H1 (cell line): ENCODE data around the gene TMEM40. TPM values are rescaled to one million over a fixed set of nuclear protein-coding genes. Genes with fewer than 3 reads are reported as not detected.

ENCODE experiments used
- CTCF ChIA-PET: fragments of 300-600 bp; sonication (Branson Sonifier 250); formaldehyde crosslinking; loops from one replicate; lab custom pipeline; 2021; ENCODE audit not compliant: partially characterized antibody; lab: Charles Lee
- POLR2A ChIA-PET: fragments of 300-600 bp; sonication (Branson Sonifier 250); formaldehyde crosslinking; loops from one replicate; lab custom pipeline; 2021; ENCODE audit warnings: inconsistent platforms; ENCODE audit not compliant: partially characterized antibody; lab: Charles Lee
- DNase-seq, 2 experiments: peaks; one replicate each; pipeline versions ENCODE4 v3.0.0 to v3.0.0-alpha.2; 2010 to 2022; ENCODE audit warnings: low spot score in 2 of 2, low read depth in 1 of 2, mixed read lengths in 1 of 2
- FAIRE-seq: peaks from 2 replicates; lab custom pipeline; 2011; peaks lifted over from hg19 to GRCh38; lab: Jason Lieb, UNC
- H2AFZ ChIP-seq: 2 replicates; pipeline ENCODE4 v1.8.1; 2012; ENCODE audit warnings: low read length, inconsistent platforms
- H2AK5ac ChIP-seq: 2 replicates; pipeline ENCODE4 v1.6.1; 2013; ENCODE audit warnings: low read depth, low read length
- H2BK120ac ChIP-seq: replicated peaks from 2 replicates; pipeline ENCODE3; 2013; ENCODE audit warnings: low read depth, low read length, inconsistent platforms
- H2BK12ac ChIP-seq: 2 replicates; pipeline ENCODE4 v1.6.1; 2013; ENCODE audit warnings: low read depth, low read length
- H2BK15ac ChIP-seq: 2 replicates; pipeline ENCODE4 v1.6.1; 2013; ENCODE audit warnings: low read length
- H2BK20ac ChIP-seq: 2 replicates; pipeline ENCODE4 v1.6.1; 2013; ENCODE audit warnings: low read length
- H2BK5ac ChIP-seq: 2 replicates; pipeline ENCODE4 v1.6.1; 2013; ENCODE audit warnings: low read depth, low read length
- H3K14ac ChIP-seq: 2 replicates; pipeline ENCODE4 v1.6.1; 2013; ENCODE audit warnings: inconsistent platforms; ENCODE audit not compliant: insufficient read length
- H3K18ac ChIP-seq: 2 replicates; pipeline ENCODE4 v1.6.1; 2013; ENCODE audit warnings: low read length; ENCODE audit errors: extremely low read depth
- H3K23ac ChIP-seq: 2 replicates; pipeline ENCODE4 v1.6.1; 2013; ENCODE audit warnings: inconsistent platforms; ENCODE audit not compliant: insufficient read length
- H3K23me2 ChIP-seq: 2 replicates; pipeline ENCODE4 v1.6.1; 2013; ENCODE audit warnings: low read depth, low read length
- H3K27ac ChIP-seq: 2 replicates; pipeline ENCODE4 v1.6.1; 2011; ENCODE audit warnings: low read depth, low read length, inconsistent platforms
- H3K27me3 ChIP-seq, 4 experiments: replicated peaks in 1 of 4; 1 replicate in 1 of 4; 2 replicates in 3 of 4; pipeline versions ENCODE4 v1.6.1 to v1.8.1; 2011 to 2013; ENCODE audit warnings: low read length in 3 of 4, mild to moderate bottlenecking in 3 of 4, inconsistent platforms in 2 of 4, mixed read lengths in 2 of 4, moderate library complexity in 1 of 4; ENCODE audit not compliant: control insufficient read depth in 3 of 4, insufficient read depth in 3 of 4; ENCODE audit errors: extremely low read depth in 1 of 4
- H3K36me3 ChIP-seq, 4 experiments: 2 replicates each; pipeline versions ENCODE4 v1.6.1 to v1.8.1; 2011 to 2013; ENCODE audit warnings: mild to moderate bottlenecking in 4 of 4, low read length in 3 of 4, moderate library complexity in 2 of 4, control low read depth in 1 of 4, inconsistent platforms in 1 of 4; ENCODE audit not compliant: insufficient read depth in 4 of 4, control insufficient read depth in 2 of 4
- H3K4ac ChIP-seq: replicated peaks from 2 replicates; pipeline ENCODE3; 2013; ENCODE audit warnings: low read length, low read depth, mixed read lengths, inconsistent platforms; ENCODE audit not compliant: insufficient read length
- H3K4me1 ChIP-seq, 4 experiments: replicated peaks in 1 of 4; 1 replicate in 1 of 4; 2 replicates in 3 of 4; pipeline versions ENCODE4 v1.6.1 to v1.8.1; 2011 to 2013; ENCODE audit warnings: low read length in 3 of 4, inconsistent platforms in 2 of 4, mixed read lengths in 1 of 4; ENCODE audit not compliant: insufficient read depth in 4 of 4, control insufficient read depth in 3 of 4
- H3K4me2 ChIP-seq, 2 experiments: 2 replicates each; pipeline versions ENCODE4 v1.6.1 to v1.8.1; 2011 to 2013; ENCODE audit warnings: low read depth in 2 of 2, low read length in 2 of 2, control low read depth in 1 of 2, inconsistent platforms in 1 of 2, mild to moderate bottlenecking in 1 of 2; ENCODE audit not compliant: insufficient read depth in 1 of 2
- H3K4me3 ChIP-seq, 4 experiments: fragments of 200-600, 300-600 bp in 1 of 4; sonication (generic), shearing (Covaris generic), sonication (Bioruptor Twin) in 1 of 4; 2 replicates each; pipeline versions ENCODE4 v1.5.1 to v1.8.1; 2011 to 2016; ENCODE audit warnings: low read length in 4 of 4, low read depth in 3 of 4, control low read depth in 2 of 4, inconsistent platforms in 2 of 4, mild to moderate bottlenecking in 2 of 4, mixed read lengths in 1 of 4, moderate library complexity in 1 of 4; ENCODE audit not compliant: insufficient read depth in 2 of 4; ENCODE audit errors: extremely low read depth in 1 of 4
- H3K56ac ChIP-seq: replicated peaks from 2 replicates; pipeline ENCODE3; 2013; ENCODE audit warnings: low read depth, mild to moderate bottlenecking, mixed read lengths, low read length, inconsistent platforms; ENCODE audit not compliant: insufficient read length
- H3K79me1 ChIP-seq: 2 replicates; pipeline ENCODE4 v1.6.1; 2013; ENCODE audit warnings: low read depth, low read length, control low read depth
- H3K79me2 ChIP-seq, 2 experiments: 2 replicates each; pipeline versions ENCODE4 v1.6.1 to v1.8.1; 2012 to 2013; ENCODE audit warnings: low read length in 2 of 2, mild to moderate bottlenecking in 2 of 2, inconsistent platforms in 1 of 2; ENCODE audit not compliant: insufficient read depth in 2 of 2, control insufficient read depth in 1 of 2
- H3K9ac ChIP-seq, 4 experiments: replicated peaks in 1 of 4; 1 replicate in 1 of 4; 2 replicates in 3 of 4; pipeline versions ENCODE4 v1.6.1 to v1.8.1; 2011 to 2013; ENCODE audit warnings: low read depth in 3 of 4, low read length in 3 of 4, control low read depth in 2 of 4, mild to moderate bottlenecking in 2 of 4, moderate library complexity in 2 of 4, inconsistent platforms in 1 of 4; ENCODE audit errors: extremely low read depth in 1 of 4
- H3K9me3 ChIP-seq, 2 experiments: 2 replicates each; pipeline versions ENCODE4 v1.6.1 to v1.8.1; 2012 to 2013; ENCODE audit warnings: mild to moderate bottlenecking in 2 of 2, moderate library complexity in 2 of 2, control low read depth in 1 of 2, inconsistent platforms in 1 of 2, low read depth in 1 of 2, low read length in 1 of 2, mixed read lengths in 1 of 2; ENCODE audit not compliant: insufficient read depth in 2 of 2
- H4K20me1 ChIP-seq, 2 experiments: replicated peaks in 1 of 2; 2 replicates each; pipeline versions ENCODE3 to v1.8.1; 2011 to 2013; ENCODE audit warnings: inconsistent platforms in 2 of 2, low read length in 2 of 2, mild to moderate bottlenecking in 1 of 2; ENCODE audit not compliant: insufficient read depth in 2 of 2, control insufficient read depth in 1 of 2
- H4K5ac ChIP-seq: 2 replicates; pipeline ENCODE4 v1.6.1; 2013; ENCODE audit warnings: low read length, low read depth, mixed read lengths, inconsistent platforms; ENCODE audit not compliant: insufficient read length
- H4K8ac ChIP-seq: 2 replicates; pipeline ENCODE4 v1.8.0; 2013; ENCODE audit warnings: mild to moderate bottlenecking, moderate library complexity, low read length, inconsistent platforms; ENCODE audit not compliant: insufficient read depth; ENCODE audit errors: extremely low read depth
- H4K91ac ChIP-seq: replicated peaks from 2 replicates; pipeline ENCODE3; 2013; ENCODE audit warnings: low read length, mixed read lengths, inconsistent platforms; ENCODE audit not compliant: insufficient read length
- KDM1A ChIP-seq: fragments of 200-600, 300-600 bp; sonication (generic); IDR thresholded peaks from 2 replicates; pipeline ENCODE4 v1.7.1; 2016; ENCODE audit warnings: mild to moderate bottlenecking, low read length, borderline replicate concordance
- MAFK ChIP-seq: IDR thresholded peaks from 2 replicates; pipeline ENCODE4 v1.6.1; 2012; ENCODE audit warnings: low read depth, mild to moderate bottlenecking, improper control_type of control experiment, low read length
- WGBS, 2 experiments: shearing (Covaris generic) in 1 of 2; methylation state at CpG; one replicate each; pipeline versions ENCODE4 v1.1.6 to v1.1.7; 2013 to 2015; ENCODE audit warnings: low lambda C conversion rate in 2 of 2, mixed read lengths in 2 of 2, inconsistent platforms in 1 of 2, low coverage in 1 of 2, missing lambda C conversion rate in 1 of 2; ENCODE audit not compliant: insufficient replicate concordance in 2 of 2, insufficient coverage in 1 of 2, insufficient read length in 1 of 2; ENCODE audit errors: extremely low coverage in 1 of 2, missing lambda C conversion rate in 1 of 2; 5-methylcytosine and 5-hydroxymethylcytosine counted together
- polyA plus RNA-seq, 7 experiments: library from polyadenylated mRNA; depleted of rRNA in 3 of 7; stranded (reverse) in 5 of 7; unstranded in 2 of 7; fragments of >200 nt in 5 of 7; fragments of 200-250 nt in 2 of 7; gene quantifications; 1 replicate in 5 of 7; 2 replicates in 1 of 7; 4 replicates in 1 of 7; pipeline versions ENCODE4 v1.2.1 to v1.2.3, GENCODE V29; 2011 to 2013; ENCODE audit warnings: missing spikeins in 2 of 7, mixed read lengths in 2 of 7
- total RNA-seq: library from RNA; stranded (reverse); fragmentation: NEBNext Ultra II Directional; extraction: Animal tissue kit (Norgen Biotek cat#: 25700); gene quantifications from 2 replicates; pipeline ENCODE4 v1.2.1, GENCODE V29; 2021

TMEM40 gene
- total and polyA plus RNA-seq, 2 of the 8 experiments (the other 6 are each of a cell fraction or from before 2014, with no cell fraction given) = 0.18 TPM; not detected in 1

- Histone ChIP-seq H2BK20ac (no peak overlapping the region), H2BK12ac (no peak overlapping the region), H3K9me3 (no peaks in the 10 kb centered on the region), H3K79me2 (no peaks in the 10 kb centered on the region), H3K23ac (no peak overlapping the region), H3K4me3 (no peak overlapping the region), H4K20me1 (no peaks in the 10 kb centered on the region), H3K4ac (no peak overlapping the region), H2BK120ac (no peak overlapping the region), H3K27me3 (peaks cover 0 to 3% (median 0%) of the 10 kb centered on the region in 4 experiments; a peak in 1 of 7 replicates), H3K9ac (no peak overlapping the region), H2AK5ac (no peak overlapping the region), H3K27ac (no peak overlapping the region), H3K4me1 (peaks cover 0 to 9% (median 4%) of the 10 kb centered on the region in 4 experiments; a peak in 3 of 7 replicates), H2AFZ (no peak overlapping the region), H3K79me1 (no peaks in the 10 kb centered on the region), H2BK5ac (no peak overlapping the region), H4K91ac (no peak overlapping the region), H3K36me3 (no peaks in the 10 kb centered on the region), H2BK15ac (no peak overlapping the region), H4K8ac (no peak overlapping the region), H3K4me2 (no peak overlapping the region), H4K5ac (no peak overlapping the region), H3K14ac (no peak overlapping the region), H3K18ac (no peak overlapping the region), H3K56ac (no peak overlapping the region), H3K23me2 (peaks cover 2% of the 10 kb centered on the region; the same call in 1 of the 2 replicates)
- CTCF ChIA-PET = interaction anchor here (1.0 to 1.9 kb wide), 3 partner anchors 10 to 68 kb away, joined by 3 to 5 read pairs (median 5); no protein-coding TSS in a partner anchor
- FAIRE-seq (no peak), DNase-seq (no peak)
- TF ChIP-seq MAFK = no peak
- TF ChIP-seq KDM1A = 0 out of 2 replicates have a peak, but pooled peaks have one; percentile 20
- POLR2A ChIA-PET = interaction anchor here (0.6 kb wide), 1 partner anchor 13 kb away, joined by 3 read pairs; no protein-coding TSS in a partner anchor
- whole genome bisulfite sequencing, 2 experiments = 79% methylated on average over 8 of the region's 8 CpGs; no CpG with 5 or more reads in 1 of the 2 experiments
Measured at GRCh38 chr3:12764171-12764776, 5.2 kb upstream of the TMEM40 start.
